Activated CD4-positive, alpha-beta T cell treated with anti-CD3 and anti-CD28 coated beads for 36 hours (primary cell): ENCODE measurements around the gene CISD2. TPM values are rescaled to one million over a fixed set of nuclear protein-coding genes. Genes with fewer than 3 reads are reported as not detected.
"Not testable (repeated sequence)": the region's sequence is repeated elsewhere in the genome, so short reads cannot be mapped to it uniquely, and the experiment has no call there.

Experiments used
- ATAC-seq: fragments of 200-7000 bp; cut with Tn5 transposase; one replicate; pipeline ENCODE4 v1.10.0; 2021; ENCODE audit warnings: mild to moderate bottlenecking, moderate library complexity
- CTCF ChIA-PET: fragments of 350-600 bp; sonication (Branson Sonifier 250); formaldehyde crosslinking; loops from one replicate; lab custom pipeline; 2021; ENCODE audit warnings: antibody characterized with exemption; lab: Charles Lee
- POLR2A ChIA-PET: fragments of 350-600 bp; sonication (Branson Sonifier 250); formaldehyde crosslinking; loops from one replicate; lab custom pipeline; 2021; ENCODE audit warnings: antibody characterized with exemption, inconsistent platforms; lab: Charles Lee
- DNase-seq: peaks from one replicate; pipeline ENCODE4 v3.0.0-alpha.2; 2020
- H3K27ac Mint-ChIP-seq: one replicate; pipeline ENCODE4 v1.8.0; 2021; ENCODE audit warnings: mixed read lengths
- H3K27me3 Mint-ChIP-seq: one replicate; pipeline ENCODE4 v1.8.0; 2021; ENCODE audit warnings: mixed read lengths
- H3K36me3 Mint-ChIP-seq: one replicate; pipeline ENCODE4 v1.8.0; 2021; ENCODE audit warnings: low read depth, mixed read lengths
- H3K4me1 Mint-ChIP-seq: one replicate; pipeline ENCODE4 v1.8.0; 2021; ENCODE audit warnings: mixed read lengths
- H3K4me3 Mint-ChIP-seq: one replicate; pipeline ENCODE4 v1.8.0; 2021; ENCODE audit warnings: mild to moderate bottlenecking, moderate library complexity, mixed read lengths
- H3K9me3 Mint-ChIP-seq: one replicate; pipeline ENCODE4 v1.8.0; 2021; ENCODE audit warnings: low read depth, mixed read lengths
- intact Hi-C, 2 experiments: fragments of 100-400 bp; cut with DNase I in 1 of 2; cut with micrococcal nuclease in 1 of 2; formaldehyde crosslinking; loops; one replicate each; pipeline versions ENCODE4 v1.14.2 to v1.15.1; 2022 to 2024; cut with DNase I, micrococcal nuclease
- total RNA-seq, 2 experiments: library from RNA; stranded (reverse); gene quantifications; one replicate each; pipeline ENCODE4 v1.2.3, GENCODE V29; 2021

Gene CISD2
- total RNA-seq, 2 experiments from 2014 or later, result 33.5 to 35.1 TPM

DNA sequence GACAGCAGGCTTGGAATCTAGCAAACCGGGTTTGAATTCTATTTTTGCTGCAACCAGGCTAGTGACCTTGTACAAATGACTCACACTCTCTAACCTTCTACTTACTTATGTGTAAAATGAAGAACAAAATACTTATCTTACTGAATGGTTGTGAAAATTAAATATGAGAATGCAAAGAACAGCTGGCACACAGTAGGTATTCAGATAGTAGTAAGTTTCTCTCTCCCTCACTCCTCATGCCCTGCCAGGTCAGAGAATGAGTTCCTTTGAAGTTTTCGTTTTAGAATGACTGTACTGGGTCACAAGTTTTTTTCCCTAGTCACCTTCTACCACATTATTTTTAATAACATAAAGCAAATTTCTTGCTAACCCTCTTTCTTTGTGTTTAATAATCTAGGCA is 33.0 kb downstream of the CISD2 start:
- H3K36me3 Mint-ChIP-seq, result no peaks in the 10 kb centered on the region
- H3K9me3 Mint-ChIP-seq, result no peaks in the 10 kb centered on the region
- ATAC-seq (no peak), DNase-seq (no peak)
- ChIA-PET CTCF (no interaction called here), POLR2A (no interaction called here)
- no peaks in the 10 kb centered on the region for H3K27me3 Mint-ChIP-seq
- no peaks in the 10 kb centered on the region for H3K4me1 Mint-ChIP-seq
- H3K4me3 Mint-ChIP-seq, result no peak overlapping the region
- no peak overlapping the region for H3K27ac Mint-ChIP-seq
- intact Hi-C loops, result no loop called here

DNA sequence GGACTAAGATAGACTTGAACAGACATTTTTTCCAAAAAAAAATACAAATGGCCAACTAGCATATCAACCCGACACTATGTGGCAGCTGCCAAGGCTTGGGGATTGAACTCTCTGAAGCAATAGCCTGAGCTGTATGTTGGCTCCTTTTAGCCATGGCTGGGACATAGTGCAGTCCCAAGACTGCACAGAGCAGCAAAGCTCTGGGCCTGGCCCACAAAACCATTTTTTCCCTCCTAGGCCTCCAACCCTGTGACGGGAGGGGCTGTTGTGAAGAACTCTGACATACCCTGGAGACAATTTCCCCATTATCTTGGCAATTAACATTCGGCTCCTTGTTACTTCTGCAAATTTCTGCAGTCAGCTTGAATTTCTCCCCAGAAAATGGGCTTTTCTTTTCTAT is 50.1 kb downstream of the CISD2 start:
- DNase-seq (no peak), ATAC-seq (no peak)
- Mint-ChIP-seq H3K36me3 (peaks cover 37% of the 10 kb centered on the region), H3K27me3 (no peaks in the 10 kb centered on the region), H3K4me3 (no peak overlapping the region), H3K9me3 (peaks cover 32% of the 10 kb centered on the region), H3K27ac (no peak overlapping the region), H3K4me1 (no peaks in the 10 kb centered on the region)
- POLR2A ChIA-PET, result no interaction called here
- intact Hi-C loops, result no loop called here
- CTCF ChIA-PET, result no interaction called here

DNA sequence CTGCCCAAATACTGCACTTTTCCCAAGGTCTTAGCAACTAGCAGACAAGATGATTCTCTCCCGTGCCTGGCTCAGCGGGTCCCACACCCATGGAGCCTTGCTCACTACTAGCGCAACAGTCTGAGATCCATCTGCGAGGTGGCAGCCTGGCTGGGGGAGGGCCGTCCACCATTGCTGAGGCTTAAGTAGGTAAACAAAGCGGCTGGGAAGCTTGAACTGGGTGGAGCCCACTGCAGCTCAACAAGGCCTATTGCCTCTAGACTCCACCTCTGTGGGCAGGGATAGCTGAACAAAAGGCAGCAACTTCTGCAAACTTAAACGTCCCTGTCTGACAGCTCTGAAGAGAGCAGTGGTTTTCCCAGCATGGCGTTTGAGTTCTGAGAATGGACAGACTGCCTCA is 50.9 kb downstream of the CISD2 start:
- peaks cover 32% of the 10 kb centered on the region for H3K36me3 Mint-ChIP-seq
- H3K4me1 Mint-ChIP-seq, POLR2A ChIA-PET, CTCF ChIA-PET, DNase-seq, H3K4me3 Mint-ChIP-seq, intact Hi-C loops, H3K27me3 Mint-ChIP-seq, ATAC-seq, H3K27ac Mint-ChIP-seq: not testable (repeated sequence)
- peaks cover 28% of the 10 kb centered on the region for H3K9me3 Mint-ChIP-seq

DNA sequence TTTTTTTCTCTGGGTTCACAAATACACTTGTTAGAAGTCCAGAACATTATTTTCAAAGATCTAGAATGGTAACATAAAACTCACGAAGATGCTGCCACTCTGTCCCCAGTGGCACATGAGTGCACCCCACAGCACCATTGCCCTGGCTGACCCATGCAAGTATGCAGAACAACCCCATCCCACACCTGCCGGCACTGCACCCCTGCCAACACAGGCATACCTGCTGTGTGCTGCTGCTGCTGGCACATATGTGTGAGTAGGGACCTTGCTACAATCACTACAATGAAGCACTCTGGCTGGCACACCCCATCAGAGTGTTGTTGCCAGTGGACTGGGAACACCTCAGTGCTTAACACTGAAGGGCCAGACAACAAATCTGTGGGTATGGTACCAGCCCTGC is 66.9 kb downstream of the CISD2 start:
- POLR2A ChIA-PET, result no interaction called here
- H3K9me3 Mint-ChIP-seq, result no peaks in the 10 kb centered on the region

DNA sequence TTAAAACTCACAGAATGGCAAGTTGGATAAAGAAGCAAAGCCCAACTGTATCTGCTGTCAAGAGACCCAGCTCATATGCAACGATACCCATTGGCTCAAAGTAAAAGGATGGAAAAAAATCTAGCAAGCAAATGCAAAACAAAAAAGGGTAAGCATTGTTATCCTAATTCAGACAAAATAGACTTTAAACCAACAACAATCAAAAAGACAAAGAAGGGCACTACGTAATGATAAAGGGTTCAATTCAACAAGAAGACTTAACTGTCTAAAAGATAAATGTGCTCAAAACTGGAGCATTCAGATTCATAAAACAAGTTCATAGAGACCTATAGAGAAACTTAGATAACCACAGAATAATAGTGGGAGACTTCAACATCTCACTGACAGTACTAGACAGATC is 69.3 kb downstream of the CISD2 start:
- CTCF ChIA-PET, H3K9me3 Mint-ChIP-seq, H3K36me3 Mint-ChIP-seq, DNase-seq, ATAC-seq, H3K4me1 Mint-ChIP-seq, H3K27me3 Mint-ChIP-seq, POLR2A ChIA-PET, H3K27ac Mint-ChIP-seq, H3K4me3 Mint-ChIP-seq, intact Hi-C loops: not testable (repeated sequence)

More for the DNA sequence above, 66.9 kb downstream of the CISD2 start:
- H3K27me3 Mint-ChIP-seq, result no peaks in the 10 kb centered on the region
- H3K27ac Mint-ChIP-seq, result no peak overlapping the region
- peaks cover 1% of the 10 kb centered on the region for H3K36me3 Mint-ChIP-seq
- intact Hi-C loops, result no loop called here
- ATAC-seq (no peak), DNase-seq (no peak)
- CTCF ChIA-PET, result no interaction called here
- no peaks in the 10 kb centered on the region for H3K4me1 Mint-ChIP-seq
- H3K4me3 Mint-ChIP-seq, result no peak overlapping the region

Other genes starting within 250 kb of the CISD2 start
- gene MANBA, start 108.0 kb upstream of the CISD2 start, total RNA-seq, result 10 to 100 TPM; 12.0 to 13.3 TPM
- gene UBE2D3, start 41.4 kb upstream of the CISD2 start, total RNA-seq, result 100 to 1,000 TPM; 472 to 686 TPM
- gene SLC9B1, start 150.7 kb downstream of the CISD2 start, total RNA-seq, result 1 to 10 TPM; 1.8 to 3.7 TPM
- 10 to 100 TPM; 30.6 to 31.2 TPM for gene SLC9B2, start 207.8 kb downstream of the CISD2 start, total RNA-seq
- 10 to 100 TPM; 12.7 to 14.8 TPM for gene BDH2, start 230.8 kb downstream of the CISD2 start, total RNA-seq